ENCODE results near the gene KLHL24.

Gene KLHL24

GRCh38 chr3:183690402-183690995 lies 55.1 kb downstream of the KLHL24 start:
- no peak overlapping the region for H3K27ac ChIP-seq (ENCODE audit: low read depth, low read length)
- no peak overlapping the region for H3K9ac ChIP-seq (ENCODE audit: low read length in 5 of 5)
- peaks cover 0 to 4% (median 0%) of the 10 kb centered on the region in 5 donors for H3K4me1 ChIP-seq (ENCODE audit: control insufficient read depth in 5 of 5, insufficient read depth in 5 of 5, low read length in 5 of 5)
- no peaks in the 10 kb centered on the region for H3K36me3 ChIP-seq (ENCODE audit: control insufficient read depth in 5 of 5, insufficient read depth in 5 of 5, low read length in 5 of 5)
- no peaks in the 10 kb centered on the region for H3K27me3 ChIP-seq (ENCODE audit: control insufficient read depth in 5 of 5, insufficient read depth in 4 of 5, low read length in 5 of 5)
- no peaks in the 10 kb centered on the region for H3K9me3 ChIP-seq (ENCODE audit: control insufficient read depth in 5 of 5, low read length in 5 of 5)
- H3K4me3 ChIP-seq (ENCODE audit: low read depth in 1 of 5, low read length in 5 of 5), result no peak overlapping the region

GRCh38 chr3:183692436-183692835 lies 57.0 kb downstream of the KLHL24 start:
- no peak overlapping the region for H3K4me3 ChIP-seq (ENCODE audit: low read depth in 1 of 5, low read length in 5 of 5)
- H3K27ac ChIP-seq (ENCODE audit: low read depth, low read length), result no peak overlapping the region
- no peaks in the 10 kb centered on the region for H3K9me3 ChIP-seq (ENCODE audit: control insufficient read depth in 5 of 5, low read length in 5 of 5)
- H3K36me3 ChIP-seq (ENCODE audit: control insufficient read depth in 5 of 5, insufficient read depth in 5 of 5, low read length in 5 of 5), result no peaks in the 10 kb centered on the region
- H3K4me1 ChIP-seq (ENCODE audit: control insufficient read depth in 5 of 5, insufficient read depth in 5 of 5, low read length in 5 of 5), result peaks cover 0 to 8% (median 4%) of the 10 kb centered on the region in 5 donors
- no peak overlapping the region for H3K9ac ChIP-seq (ENCODE audit: low read length in 5 of 5)
- no peaks in the 10 kb centered on the region for H3K27me3 ChIP-seq (ENCODE audit: control insufficient read depth in 5 of 5, insufficient read depth in 4 of 5, low read length in 5 of 5)

- Histone ChIP-seq H3K27ac (ENCODE audit: low read depth, low read length) (no peak overlapping the region), H3K9ac (ENCODE audit: low read length in 5 of 5) (no peak overlapping the region), H3K36me3 (ENCODE audit: control insufficient read depth in 5 of 5, insufficient read depth in 5 of 5, low read length in 5 of 5) (no peaks in the 10 kb centered on the region), H3K4me3 (ENCODE audit: low read depth in 1 of 5, low read length in 5 of 5) (no peak overlapping the region), H3K4me1 (ENCODE audit: control insufficient read depth in 5 of 5, insufficient read depth in 5 of 5, low read length in 5 of 5) (peaks cover 0 to 25% (median 18%) of the 10 kb centered on the region in 5 donors), H3K27me3 (ENCODE audit: control insufficient read depth in 5 of 5, insufficient read depth in 4 of 5, low read length in 5 of 5) (no peaks in the 10 kb centered on the region), H3K9me3 (ENCODE audit: control insufficient read depth in 5 of 5, low read length in 5 of 5) (no peaks in the 10 kb centered on the region)
Measured at GRCh38 chr3:183695569-183696364, 60.3 kb downstream of the KLHL24 start.

GRCh38 chr3:183697123-183697609 lies 61.7 kb downstream of the KLHL24 start:
- Histone ChIP-seq H3K9me3 (ENCODE audit: control insufficient read depth in 5 of 5, low read length in 5 of 5) (no peaks in the 10 kb centered on the region), H3K27me3 (ENCODE audit: control insufficient read depth in 5 of 5, insufficient read depth in 4 of 5, low read length in 5 of 5) (no peaks in the 10 kb centered on the region), H3K9ac (ENCODE audit: low read length in 5 of 5) (peak overlapping the region in 1 of 5 donors; percentile 47), H3K4me3 (ENCODE audit: low read depth in 1 of 5, low read length in 5 of 5) (peak overlapping the region; percentile 76 to 94 (median 91)), H3K4me1 (ENCODE audit: control insufficient read depth in 5 of 5, insufficient read depth in 5 of 5, low read length in 5 of 5) (peaks cover 0 to 25% (median 18%) of the 10 kb centered on the region in 5 donors), H3K36me3 (ENCODE audit: control insufficient read depth in 5 of 5, insufficient read depth in 5 of 5, low read length in 5 of 5) (no peaks in the 10 kb centered on the region), H3K27ac (ENCODE audit: low read depth, low read length) (no peak overlapping the region)

- Histone ChIP-seq H3K27me3 (ENCODE audit: control insufficient read depth in 5 of 5, insufficient read depth in 4 of 5, low read length in 5 of 5) (no peaks in the 10 kb centered on the region), H3K4me3 (ENCODE audit: low read depth in 1 of 5, low read length in 5 of 5) (peak within 1 kb of the TSS; percentile 76 to 94 (median 91)), H3K36me3 (ENCODE audit: control insufficient read depth in 5 of 5, insufficient read depth in 5 of 5, low read length in 5 of 5) (no peaks in the 10 kb centered on the region), H3K27ac (ENCODE audit: low read depth, low read length) (peak within 1 kb of the TSS; percentile 79), H3K9me3 (ENCODE audit: control insufficient read depth in 5 of 5, low read length in 5 of 5) (no peaks in the 10 kb centered on the region), H3K9ac (ENCODE audit: low read length in 5 of 5) (peak within 1 kb of the TSS; percentile 63 to 95 (median 84)), H3K4me1 (ENCODE audit: control insufficient read depth in 5 of 5, insufficient read depth in 5 of 5, low read length in 5 of 5) (peaks cover 0 to 25% (median 18%) of the 10 kb centered on the region in 5 donors)
Measured at GRCh38 chr3:183697610-183698317, 62.3 kb downstream of the KLHL24 start, which contains the start of gene YEATS2. Gene YEATS2 (plus strand): TSS chr3:183697797. CDS start chr3:183715163, 17,366 bp downstream.

GRCh38 chr3:183698318-183698751 lies 62.9 kb downstream of the KLHL24 start:
- no peaks in the 10 kb centered on the region for H3K27me3 ChIP-seq (ENCODE audit: control insufficient read depth in 5 of 5, insufficient read depth in 4 of 5, low read length in 5 of 5)
- peak overlapping the region; percentile 74 to 94 (median 91) for H3K4me3 ChIP-seq (ENCODE audit: low read depth in 1 of 5, low read length in 5 of 5)
- H3K27ac ChIP-seq (ENCODE audit: low read depth, low read length), result peak overlapping the region; percentile 79
- no peaks in the 10 kb centered on the region for H3K36me3 ChIP-seq (ENCODE audit: control insufficient read depth in 5 of 5, insufficient read depth in 5 of 5, low read length in 5 of 5)
- no peaks in the 10 kb centered on the region for H3K9me3 ChIP-seq (ENCODE audit: control insufficient read depth in 5 of 5, low read length in 5 of 5)
- H3K9ac ChIP-seq (ENCODE audit: low read length in 5 of 5), result peak overlapping the region; percentile 63 to 95 (median 84)
- peaks cover 0 to 25% (median 18%) of the 10 kb centered on the region in 5 donors for H3K4me1 ChIP-seq (ENCODE audit: control insufficient read depth in 5 of 5, insufficient read depth in 5 of 5, low read length in 5 of 5)

- Histone ChIP-seq H3K9ac (ENCODE audit: low read length in 5 of 5) (peak overlapping the region; percentile 48 to 95 (median 81)), H3K27ac (ENCODE audit: low read depth, low read length) (peak overlapping the region; percentile 79), H3K36me3 (ENCODE audit: control insufficient read depth in 5 of 5, insufficient read depth in 5 of 5, low read length in 5 of 5) (no peaks in the 10 kb centered on the region), H3K4me3 (ENCODE audit: low read depth in 1 of 5, low read length in 5 of 5) (peak overlapping the region; percentile 74 to 94 (median 91)), H3K4me1 (ENCODE audit: control insufficient read depth in 5 of 5, insufficient read depth in 5 of 5, low read length in 5 of 5) (peaks cover 0 to 25% (median 18%) of the 10 kb centered on the region in 5 donors), H3K27me3 (ENCODE audit: control insufficient read depth in 5 of 5, insufficient read depth in 4 of 5, low read length in 5 of 5) (no peaks in the 10 kb centered on the region), H3K9me3 (ENCODE audit: control insufficient read depth in 5 of 5, low read length in 5 of 5) (no peaks in the 10 kb centered on the region)
Measured at GRCh38 chr3:183698756-183699155, 63.3 kb downstream of the KLHL24 start.

GRCh38 chr3:183699238-183699947 lies 64.0 kb downstream of the KLHL24 start:
- no peaks in the 10 kb centered on the region for H3K27me3 ChIP-seq (ENCODE audit: control insufficient read depth in 5 of 5, insufficient read depth in 4 of 5, low read length in 5 of 5)
- no peaks in the 10 kb centered on the region for H3K9me3 ChIP-seq (ENCODE audit: control insufficient read depth in 5 of 5, low read length in 5 of 5)
- peaks cover 0 to 25% (median 18%) of the 10 kb centered on the region in 5 donors for H3K4me1 ChIP-seq (ENCODE audit: control insufficient read depth in 5 of 5, insufficient read depth in 5 of 5, low read length in 5 of 5)
- H3K27ac ChIP-seq (ENCODE audit: low read depth, low read length), result peak overlapping the region; percentile 79
- peak overlapping the region in 3 of 5 donors; percentile 76 to 94 (median 93) for H3K4me3 ChIP-seq (ENCODE audit: low read depth in 1 of 5, low read length in 5 of 5)
- no peaks in the 10 kb centered on the region for H3K36me3 ChIP-seq (ENCODE audit: control insufficient read depth in 5 of 5, insufficient read depth in 5 of 5, low read length in 5 of 5)
- peak overlapping the region in 2 of 5 donors; percentile 48 to 95 for H3K9ac ChIP-seq (ENCODE audit: low read length in 5 of 5)

GRCh38 chr3:183701744-183702143 lies 66.3 kb downstream of the KLHL24 start:
- H3K27me3 ChIP-seq (ENCODE audit: control insufficient read depth in 5 of 5, insufficient read depth in 4 of 5, low read length in 5 of 5), result no peaks in the 10 kb centered on the region
- peaks cover 0 to 25% (median 18%) of the 10 kb centered on the region in 5 donors for H3K4me1 ChIP-seq (ENCODE audit: control insufficient read depth in 5 of 5, insufficient read depth in 5 of 5, low read length in 5 of 5)
- H3K27ac ChIP-seq (ENCODE audit: low read depth, low read length), result no peak overlapping the region
- no peaks in the 10 kb centered on the region for H3K36me3 ChIP-seq (ENCODE audit: control insufficient read depth in 5 of 5, insufficient read depth in 5 of 5, low read length in 5 of 5)
- H3K9ac ChIP-seq (ENCODE audit: low read length in 5 of 5), result no peak overlapping the region
- no peak overlapping the region for H3K4me3 ChIP-seq (ENCODE audit: low read depth in 1 of 5, low read length in 5 of 5)
- H3K9me3 ChIP-seq (ENCODE audit: control insufficient read depth in 5 of 5, low read length in 5 of 5), result no peaks in the 10 kb centered on the region

All from subcutaneous abdominal adipose tissue (tissue), 5 donors.